Measurements from ENCODE around the gene AKT3. TPM values are rescaled to one million over a fixed set of nuclear protein-coding genes. Genes with fewer than 3 reads are reported as not detected.

Gene AKT3
- total and polyA plus RNA-seq, 2 experiments from 2014 or later: 4.5 to 18.5 TPM

- DNase-seq (ENCODE audit: low spot score): no peak
- no peak overlapping the region for H3K27ac ChIP-seq (ENCODE audit: low read depth)
- no peaks in the 10 kb centered on the region for H3K79me2 ChIP-seq (replicated peaks; ENCODE audit: insufficient read depth)
- ATAC-seq: no peak
- H3K9me2 ChIP-seq (ENCODE audit: insufficient read depth): no peaks in the 10 kb centered on the region
- Mint-ChIP-seq H3K4me1 (peaks cover 9% of the 10 kb centered on the region; the same call in 2 of the 3 replicates), H3K27ac (no peak overlapping the region), H3K27me3 (ENCODE audit: insufficient read depth, low read depth, poor library complexity) (peaks cover 2% of the 10 kb centered on the region), H3K4me3 (no peak overlapping the region), H3K36me3 (ENCODE audit: low read depth) (peaks cover 6% of the 10 kb centered on the region; the same call in 2 of the 3 replicates), H3K9me3 (no peaks in the 10 kb centered on the region)
- no peaks in the 10 kb centered on the region for H3F3A ChIP-seq (replicated peaks; ENCODE audit: low read depth)
- no peaks in the 10 kb centered on the region for H4K20me1 ChIP-seq (replicated peaks; ENCODE audit: insufficient read depth)
- H3K27me3 ChIP-seq (ENCODE audit: insufficient read depth): no peaks in the 10 kb centered on the region
- no peaks in the 10 kb centered on the region for H3K36me3 ChIP-seq (ENCODE audit: insufficient read depth)
- TF ChIP-seq ZNF462 (CRISPR knock-in tag; IDR thresholded peaks at IDR 0.05) (no peak), ZNF331 (CRISPR knock-in tag; IDR thresholded peaks at IDR 0.05; ENCODE audit: low read depth) (no peak), ETS1 (IDR thresholded peaks at IDR 0.05) (no peak), CTCF (conservative IDR thresholded peaks at IDR 0.05; ENCODE audit: low read depth in 2 of 2) (no peak), POLR2AphosphoS5 (IDR thresholded peaks at IDR 0.05; ENCODE audit: low read depth) (no peak), EZH2 (IDR thresholded peaks at IDR 0.05; ENCODE audit: low read depth, unreplicated experiment) (no peak), STAT1 (IDR thresholded peaks at IDR 0.05; ENCODE audit: unreplicated experiment) (no peak), ZNF114 (CRISPR knock-in tag; IDR thresholded peaks at IDR 0.05) (no peak)
- no peaks in the 10 kb centered on the region for H3K4me1 ChIP-seq (ENCODE audit: insufficient read depth)
- no peak overlapping the region for H3K4me3 ChIP-seq
- H3K4me2 ChIP-seq: no peak overlapping the region
- H2AFZ ChIP-seq: no peak overlapping the region
Measured at GRCh38 chr1:243546457-243546856, 303.6 kb downstream of the AKT3 start.

All from GM23338 (cell line).